IgD-negative memory B cell (primary cell): ENCODE measurements around the gene KLK7. TPM values are rescaled to one million over a fixed set of nuclear protein-coding genes. Genes with fewer than 3 reads are reported as not detected.
A peak's percentile ranks its signal among the peaks of the same experiment; 100 is the strongest.
"Not testable (repeated sequence)": the region's sequence is repeated elsewhere in the genome, so short reads cannot be mapped to it uniquely, and the experiment has no call there.

Experiments
- H3K27ac Mint-ChIP-seq, 3 donors: one replicate each; pipeline ENCODE4 v1.8.0; 2020 to 2022; ENCODE audit warnings: mild to moderate bottlenecking in 3 of 3, mixed read lengths in 3 of 3, moderate library complexity in 1 of 3
- H3K27me3 Mint-ChIP-seq: one replicate; pipeline ENCODE4 v1.8.0; 2021; ENCODE audit warnings: mixed read lengths
- H3K36me3 Mint-ChIP-seq: one replicate; pipeline ENCODE4 v1.8.0; 2020; ENCODE audit warnings: mild to moderate bottlenecking, mixed read lengths
- H3K4me1 Mint-ChIP-seq, 3 donors: one replicate each; pipeline ENCODE4 v1.8.0; 2020 to 2022; ENCODE audit warnings: mixed read lengths in 3 of 3, mild to moderate bottlenecking in 1 of 3
- H3K4me3 Mint-ChIP-seq, 4 donors: one replicate each; pipeline ENCODE4 v1.8.0; 2020 to 2022; ENCODE audit warnings: mild to moderate bottlenecking in 4 of 4, mixed read lengths in 4 of 4, moderate library complexity in 3 of 4
- H3K9me3 Mint-ChIP-seq, 3 donors: one replicate each; pipeline ENCODE4 v1.8.0; 2020 to 2021; ENCODE audit warnings: mixed read lengths in 3 of 3, mild to moderate bottlenecking in 1 of 3
- polyA plus RNA-seq: library from polyadenylated mRNA; unstranded; fragments of 300-500 nt; fragmentation: Illumina TruSeq; gene quantifications from one replicate; pipeline ENCODE4 v1.2.3, GENCODE V29; 2021

The KLK7 gene
- polyA plus RNA-seq, 1 donor from 2014 or later: not detected

DNA sequence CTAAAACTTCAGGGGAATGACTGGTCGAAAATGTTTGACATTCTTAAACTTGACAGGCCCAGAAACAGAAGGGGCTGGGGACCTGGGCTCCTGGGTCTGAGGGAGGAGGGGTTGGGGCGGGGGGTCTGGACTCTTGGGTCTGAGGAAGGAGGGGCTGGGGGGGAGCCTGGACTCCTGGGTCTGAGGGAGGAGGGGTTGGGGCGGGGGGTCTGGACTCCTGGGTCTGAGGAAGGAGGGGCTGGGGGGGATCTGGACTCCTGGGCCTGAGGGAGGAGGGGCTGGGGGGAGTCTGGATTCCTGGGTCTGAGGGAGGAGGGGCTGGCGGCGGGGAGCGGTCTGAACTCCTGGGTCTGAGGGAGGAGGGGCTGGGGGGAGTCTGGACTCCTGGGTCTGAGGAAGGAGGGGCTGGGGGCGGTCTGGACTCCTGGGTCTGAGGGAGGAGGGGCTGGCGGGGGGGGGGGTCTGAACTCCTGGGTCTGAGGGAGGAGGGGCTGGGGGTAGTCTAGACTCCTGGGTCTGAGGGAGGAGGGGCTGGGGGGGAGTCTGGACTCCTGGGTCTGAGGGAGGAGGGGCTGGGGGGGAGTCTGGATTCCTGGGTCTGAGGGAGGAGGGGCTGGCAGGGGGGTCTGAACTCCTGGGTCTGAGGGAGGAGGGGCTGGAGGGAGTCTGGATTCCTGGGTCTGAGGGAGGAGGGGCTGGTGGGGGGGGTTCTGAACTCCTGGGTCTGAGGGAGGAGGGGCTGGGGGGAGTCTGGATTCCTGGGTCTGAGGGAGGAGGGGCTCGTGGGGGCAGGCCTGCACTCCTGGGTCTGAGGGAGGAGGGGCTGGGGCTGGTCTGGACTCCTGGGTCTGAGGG lies 8.8 kb downstream of the KLK7 start:
- H3K27me3 Mint-ChIP-seq: peaks cover 38% of the 10 kb centered on the region
- H3K9me3 Mint-ChIP-seq: peaks cover 0 to 1% (median 0%) of the 10 kb centered on the region in 3 donors
- H3K27ac Mint-ChIP-seq: no peak overlapping the region
- H3K36me3 Mint-ChIP-seq: no peaks in the 10 kb centered on the region
- H3K4me1 Mint-ChIP-seq: peaks cover 0 to 2% (median 0%) of the 10 kb centered on the region in 3 donors
- no peak overlapping the region for H3K4me3 Mint-ChIP-seq

DNA sequence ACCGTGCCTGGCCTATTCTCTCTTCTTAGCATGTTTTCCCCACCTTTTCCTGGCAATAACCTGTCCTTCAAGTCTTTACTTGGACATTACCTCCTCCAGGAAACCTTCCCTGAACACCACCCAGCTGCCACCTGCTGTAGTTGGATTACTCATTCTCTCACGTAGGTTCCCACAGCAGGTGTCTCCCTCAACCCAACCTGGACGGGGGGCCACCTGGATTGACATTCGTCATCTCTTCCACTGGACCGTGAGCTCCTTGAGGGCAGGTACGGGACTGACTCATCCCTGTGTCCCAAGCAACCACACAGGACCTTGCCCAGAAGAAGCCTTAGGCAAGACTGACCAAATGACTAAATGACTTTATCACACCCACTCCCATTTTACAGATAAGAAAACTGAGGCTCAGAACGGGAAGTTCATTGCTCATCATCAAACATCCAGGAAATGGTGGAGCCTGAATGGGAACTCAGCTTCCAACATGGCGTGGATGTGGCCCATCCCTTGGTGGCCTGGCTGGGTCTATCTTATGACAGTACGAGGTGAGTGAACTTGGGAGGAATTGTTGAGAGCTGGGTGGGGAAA lies 10.8 kb downstream of the KLK7 start:
- Mint-ChIP-seq H3K4me1 (peaks cover 0 to 2% (median 0%) of the 10 kb centered on the region in 3 donors), H3K27ac (no peak overlapping the region), H3K4me3 (peak overlapping the region in 1 of 4 donors; percentile 25), H3K9me3 (peaks cover 0 to 1% (median 0%) of the 10 kb centered on the region in 3 donors), H3K36me3 (no peaks in the 10 kb centered on the region), H3K27me3 (peaks cover 36% of the 10 kb centered on the region)

DNA sequence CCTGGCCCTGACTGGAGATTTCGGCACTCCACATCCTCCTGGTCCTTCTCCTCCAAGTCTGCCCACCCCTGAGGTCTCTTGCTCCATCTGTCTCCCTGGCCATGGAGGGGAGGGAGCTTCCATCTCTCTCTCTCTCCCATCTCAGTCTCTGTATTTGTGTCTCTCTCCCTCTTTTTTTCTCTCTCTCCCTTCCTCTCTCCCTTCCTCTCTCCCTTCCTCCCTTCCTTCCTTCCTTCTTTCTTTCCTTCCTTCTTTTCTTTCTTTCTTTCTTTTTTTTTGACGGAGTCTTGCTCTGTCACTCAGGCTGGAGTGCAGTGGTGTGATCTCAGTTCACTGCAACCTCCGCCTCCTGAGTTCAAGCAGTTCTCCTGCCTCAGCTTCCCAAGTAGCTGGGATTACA lies 13.9 kb downstream of the KLK7 start:
- not testable (repeated sequence) for H3K27ac Mint-ChIP-seq, H3K4me1 Mint-ChIP-seq, H3K9me3 Mint-ChIP-seq, H3K36me3 Mint-ChIP-seq
- peak overlapping the region in 1 of 4 donors; percentile 17 for H3K4me3 Mint-ChIP-seq
- H3K27me3 Mint-ChIP-seq: peaks cover 27% of the 10 kb centered on the region

DNA sequence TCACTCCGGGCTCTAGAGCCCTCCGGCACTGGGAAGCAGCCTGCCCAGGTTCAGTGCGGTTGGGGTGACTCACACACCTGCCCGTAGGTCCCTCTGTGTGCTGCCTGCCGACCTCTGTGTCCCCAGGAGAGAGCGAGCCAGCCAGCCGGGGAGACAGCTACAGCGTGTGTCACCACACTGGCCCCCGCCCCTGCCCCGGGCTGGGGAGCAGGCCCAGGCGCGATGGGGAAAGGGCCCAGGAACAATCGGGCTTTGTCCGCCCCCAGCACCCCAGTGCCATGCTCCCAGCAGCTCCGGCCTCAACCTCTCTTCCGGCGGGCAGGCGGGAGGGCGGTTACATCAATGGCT lies 14.3 kb downstream of the KLK7 start, which contains the start of gene KLK6:
TSS of gene KLK6 (minus strand) at position 179 of the 348 bp plus-strand sequence. CDS start 1,487 bp downstream, outside the sequence.
- H3K4me1 Mint-ChIP-seq: no peaks in the 10 kb centered on the region
- H3K27ac Mint-ChIP-seq: no peak within 1 kb of the TSS

DNA sequence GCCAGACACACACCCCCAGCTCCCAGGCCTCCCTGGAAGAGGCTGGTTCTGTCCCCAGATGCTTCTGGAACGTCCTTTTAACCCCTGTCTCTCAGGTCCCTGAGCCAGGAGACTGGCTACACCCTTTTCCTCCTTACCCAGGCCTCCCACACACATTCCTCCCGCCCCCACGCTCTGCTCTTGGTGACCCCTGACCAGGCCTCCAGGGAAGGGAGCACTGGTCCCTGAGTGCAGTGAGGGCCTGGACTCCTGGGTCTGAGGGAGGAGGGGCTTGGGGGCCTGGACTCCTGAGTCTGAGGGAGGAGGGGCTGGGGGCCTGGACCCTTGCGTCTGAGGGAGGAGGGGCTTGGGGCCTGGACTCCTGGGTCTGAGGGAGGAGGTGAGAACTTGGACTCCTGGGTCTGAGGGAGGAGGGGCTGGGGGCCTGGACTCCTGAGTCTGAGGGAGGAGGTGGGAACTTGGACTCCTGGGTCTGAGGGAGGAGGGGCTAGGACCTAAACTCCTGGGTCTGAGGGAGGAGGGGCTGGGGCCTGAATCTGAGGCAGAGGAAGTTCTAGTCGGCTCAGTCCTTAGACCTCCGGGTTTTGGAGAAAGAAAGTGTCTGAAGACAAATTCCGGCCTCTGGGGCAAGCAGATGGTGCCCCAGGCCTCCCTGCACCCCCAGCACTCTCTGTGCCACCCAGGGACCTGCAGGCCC lies 14.9 kb downstream of the KLK7 start:
- H3K27me3 Mint-ChIP-seq: peaks cover 24% of the 10 kb centered on the region
- no peak overlapping the region for H3K27ac Mint-ChIP-seq

More for the DNA sequence above, 14.3 kb downstream of the KLK7 start, which contains the start of gene KLK6:
- H3K4me3 Mint-ChIP-seq: peak within 1 kb of the TSS in 1 of 4 donors; percentile 17
- H3K27me3 Mint-ChIP-seq: peaks cover 25% of the 10 kb centered on the region
- H3K9me3 Mint-ChIP-seq: peaks cover 0 to 1% (median 0%) of the 10 kb centered on the region in 3 donors
- no peaks in the 10 kb centered on the region for H3K36me3 Mint-ChIP-seq

DNA sequence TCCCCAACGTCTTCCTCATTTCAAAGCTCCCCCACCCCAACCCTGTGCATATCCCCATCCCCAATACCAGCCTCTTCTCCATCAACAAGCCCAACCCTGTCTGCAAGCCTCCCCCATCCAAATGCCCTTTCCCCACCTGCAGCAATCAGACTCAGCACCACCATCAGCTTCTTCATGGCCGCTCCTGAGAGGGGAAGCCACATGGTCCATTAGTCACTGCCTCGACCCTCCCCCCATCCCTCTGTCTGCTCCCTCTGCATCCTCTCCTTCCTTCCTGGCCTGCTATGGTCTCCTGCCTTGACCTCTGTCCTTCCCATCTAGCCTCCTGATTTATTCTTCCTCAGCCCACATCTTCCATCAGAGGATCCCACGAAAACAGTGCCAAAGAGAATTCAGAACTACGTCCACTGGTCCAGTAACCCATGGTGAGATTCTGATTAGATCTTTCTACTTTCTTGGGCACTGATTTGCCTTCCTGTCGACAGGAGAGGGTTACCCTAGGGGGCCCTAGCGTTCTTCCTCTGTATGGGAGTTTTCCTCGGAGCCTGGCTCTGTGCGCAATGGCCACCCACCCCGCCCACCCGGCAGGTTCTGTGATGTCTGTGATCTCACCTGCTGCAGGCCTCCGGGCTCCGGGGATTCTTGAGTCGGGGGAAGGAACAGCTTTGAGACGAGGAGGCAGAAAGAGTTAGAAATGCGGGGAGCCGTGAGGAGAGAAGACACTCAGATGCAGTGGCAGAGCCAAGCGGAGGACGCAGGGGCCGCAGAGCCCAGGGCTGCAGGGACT lies 15.6 kb downstream of the KLK7 start:
- peaks cover 3% of the 10 kb centered on the region for H3K36me3 Mint-ChIP-seq
- H3K27ac Mint-ChIP-seq: peak overlapping the region in 1 of 3 donors; percentile 53

More for the DNA sequence above, 14.9 kb downstream of the KLK7 start:
- H3K4me3 Mint-ChIP-seq: no peak overlapping the region
- H3K9me3 Mint-ChIP-seq: peaks cover 0 to 1% (median 0%) of the 10 kb centered on the region in 3 donors
- no peaks in the 10 kb centered on the region for H3K4me1 Mint-ChIP-seq
- peaks cover 2% of the 10 kb centered on the region for H3K36me3 Mint-ChIP-seq

DNA sequence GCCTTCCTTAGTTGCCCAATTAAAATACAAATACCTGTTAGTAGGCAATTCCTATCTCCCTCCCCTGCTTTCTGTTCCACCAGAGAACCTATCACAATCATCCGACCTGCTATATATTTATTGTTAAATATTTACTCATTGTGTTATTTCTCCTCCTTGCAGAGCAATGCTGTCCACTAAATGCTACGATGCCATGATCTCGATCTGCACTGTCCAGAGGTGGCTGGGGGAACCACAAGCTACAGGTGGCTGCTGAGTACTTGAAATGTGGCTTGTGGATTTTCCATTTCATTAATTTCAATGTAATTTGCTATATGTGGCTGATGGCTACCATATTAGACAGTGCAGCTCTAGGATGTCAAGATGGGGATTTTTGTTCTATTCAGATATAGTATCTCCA lies 19.5 kb downstream of the KLK7 start:
- H3K9me3 Mint-ChIP-seq: peaks cover 0 to 15% (median 8%) of the 10 kb centered on the region in 3 donors
- H3K27ac Mint-ChIP-seq: no peak overlapping the region
- peaks cover 5% of the 10 kb centered on the region for H3K27me3 Mint-ChIP-seq
- peaks cover 0 to 2% (median 0%) of the 10 kb centered on the region in 3 donors for H3K4me1 Mint-ChIP-seq
- H3K36me3 Mint-ChIP-seq: peaks cover 8% of the 10 kb centered on the region
- no peak overlapping the region for H3K4me3 Mint-ChIP-seq

More for the DNA sequence above, 15.6 kb downstream of the KLK7 start:
- H3K27me3 Mint-ChIP-seq: peaks cover 21% of the 10 kb centered on the region
- no peaks in the 10 kb centered on the region for H3K4me1 Mint-ChIP-seq
- peaks cover 0 to 1% (median 0%) of the 10 kb centered on the region in 3 donors for H3K9me3 Mint-ChIP-seq
- H3K4me3 Mint-ChIP-seq: no peak overlapping the region

DNA sequence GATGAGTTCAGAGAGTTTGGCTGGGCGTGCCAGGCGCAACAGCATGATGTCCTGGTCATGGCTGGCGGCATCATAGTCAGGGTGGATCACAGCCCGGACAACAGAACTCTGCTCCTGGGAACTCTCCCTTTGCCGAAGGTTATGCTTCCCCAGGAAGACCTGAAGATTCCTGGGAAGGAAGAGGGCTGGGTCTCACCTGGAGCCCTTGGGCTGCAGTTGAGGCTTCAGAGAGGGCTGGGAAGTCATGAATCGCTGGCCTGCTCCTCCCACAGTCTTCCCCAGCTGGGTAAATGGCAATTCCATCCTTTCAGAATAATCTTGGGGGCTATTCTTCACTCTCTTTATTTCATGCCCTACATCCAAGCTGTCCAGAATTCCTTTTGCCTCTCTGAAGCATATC lies 20.3 kb downstream of the KLK7 start:
- peaks cover 4% of the 10 kb centered on the region for H3K27me3 Mint-ChIP-seq
- H3K9me3 Mint-ChIP-seq: peaks cover 0 to 16% (median 8%) of the 10 kb centered on the region in 3 donors
- no peak overlapping the region for H3K4me3 Mint-ChIP-seq
- peaks cover 0 to 2% (median 0%) of the 10 kb centered on the region in 3 donors for H3K4me1 Mint-ChIP-seq
- peaks cover 8% of the 10 kb centered on the region for H3K36me3 Mint-ChIP-seq
- no peak overlapping the region for H3K27ac Mint-ChIP-seq

DNA sequence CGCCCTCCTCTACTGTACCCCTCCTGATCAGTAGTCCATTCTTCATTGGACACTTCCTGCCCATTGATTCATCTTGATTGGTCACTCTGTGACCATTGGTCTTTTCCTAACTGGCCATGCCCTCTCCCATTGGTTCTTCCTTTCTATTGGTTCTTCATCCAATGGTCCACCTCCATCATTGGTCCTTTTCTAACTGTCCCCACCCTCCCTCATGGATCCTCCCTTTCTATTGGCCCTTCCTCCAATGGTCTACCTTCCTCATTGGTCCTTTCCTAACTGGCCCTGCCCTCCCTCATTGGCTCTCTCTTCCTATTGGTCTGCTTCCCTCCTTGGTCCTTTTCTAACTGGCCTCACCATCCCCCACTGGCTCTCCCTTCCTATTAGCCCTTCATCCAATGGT lies 21.5 kb downstream of the KLK7 start:
- Mint-ChIP-seq H3K9me3 (peaks cover 0 to 16% (median 8%) of the 10 kb centered on the region in 3 donors), H3K4me3 (peak overlapping the region in 1 of 4 donors; percentile 42), H3K4me1 (peaks cover 0 to 2% (median 0%) of the 10 kb centered on the region in 3 donors), H3K27me3 (peaks cover 12% of the 10 kb centered on the region), H3K27ac (no peak overlapping the region), H3K36me3 (peaks cover 8% of the 10 kb centered on the region)

DNA sequence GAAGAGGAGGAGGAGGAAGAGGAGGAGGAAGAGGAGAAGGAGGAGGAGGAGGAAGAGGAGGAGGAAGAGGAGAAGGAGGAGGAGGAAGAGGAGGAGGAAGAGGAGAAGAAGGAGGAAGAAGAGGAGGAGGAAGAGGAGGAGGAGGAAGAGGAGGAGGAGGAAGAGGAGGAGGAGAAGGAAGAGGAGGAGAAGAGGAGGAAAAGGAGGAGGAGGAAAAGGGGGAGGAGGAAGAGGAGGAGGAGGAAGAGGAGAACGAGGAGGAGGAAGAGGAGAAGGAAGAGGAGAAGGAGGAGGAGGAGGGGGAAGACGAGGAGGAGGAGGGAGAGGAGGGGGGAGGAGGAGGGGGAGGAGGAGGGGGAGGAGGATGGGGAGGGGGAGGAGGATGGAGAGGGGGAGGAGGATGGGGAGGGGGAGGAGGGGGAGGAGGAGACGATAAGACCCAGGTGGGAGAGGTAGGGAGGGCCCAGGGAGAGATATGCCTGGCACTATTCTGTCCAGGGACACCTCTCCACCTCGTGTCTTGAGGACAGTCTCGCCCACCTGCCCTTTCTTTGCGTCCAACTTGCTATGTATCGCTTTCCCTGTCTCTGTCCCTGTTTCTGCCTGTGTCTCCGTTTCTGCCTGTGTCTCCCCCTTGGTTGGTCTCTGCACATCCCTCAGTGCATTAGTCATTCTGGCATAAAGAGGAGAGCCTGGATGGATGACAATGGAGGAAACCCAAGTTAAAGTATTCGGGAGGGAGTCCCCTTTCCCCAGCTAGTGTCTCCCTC lies 23.8 kb downstream of the KLK7 start:
- peaks cover 8% of the 10 kb centered on the region for H3K27me3 Mint-ChIP-seq
- peaks cover 0 to 2% (median 0%) of the 10 kb centered on the region in 3 donors for H3K4me1 Mint-ChIP-seq
- H3K27ac Mint-ChIP-seq: peak overlapping the region in 1 of 3 donors; percentile 35
- no peak overlapping the region for H3K4me3 Mint-ChIP-seq
- H3K36me3 Mint-ChIP-seq: peaks cover 8% of the 10 kb centered on the region
- H3K9me3 Mint-ChIP-seq: peaks cover 0 to 16% (median 8%) of the 10 kb centered on the region in 3 donors

DNA sequence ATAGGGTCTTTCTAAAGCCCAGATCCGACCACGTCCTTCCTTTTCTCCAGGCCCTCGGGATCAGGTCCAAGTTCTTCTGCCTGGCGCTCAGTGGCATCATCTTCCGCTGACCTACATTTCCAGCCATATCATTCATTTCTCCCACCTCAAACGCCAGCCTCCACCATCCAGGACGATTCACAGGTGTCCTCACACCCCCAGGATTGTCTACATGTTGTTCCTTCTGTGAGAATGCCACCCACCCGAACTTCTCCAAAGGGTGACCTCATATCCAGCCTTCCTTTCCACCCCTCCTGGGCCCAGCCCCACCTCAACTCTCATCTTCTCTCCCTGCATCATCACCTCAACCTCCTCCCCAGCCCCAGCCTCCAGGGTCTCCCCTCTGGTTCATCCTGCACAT lies 26.1 kb downstream of the KLK7 start:
- peaks cover 0 to 2% (median 0%) of the 10 kb centered on the region in 3 donors for H3K4me1 Mint-ChIP-seq
- H3K4me3 Mint-ChIP-seq: no peak overlapping the region
- peaks cover 5% of the 10 kb centered on the region for H3K36me3 Mint-ChIP-seq
- peaks cover 0 to 13% (median 8%) of the 10 kb centered on the region in 3 donors for H3K9me3 Mint-ChIP-seq
- H3K27me3 Mint-ChIP-seq: peaks cover 8% of the 10 kb centered on the region
- no peak overlapping the region for H3K27ac Mint-ChIP-seq

DNA sequence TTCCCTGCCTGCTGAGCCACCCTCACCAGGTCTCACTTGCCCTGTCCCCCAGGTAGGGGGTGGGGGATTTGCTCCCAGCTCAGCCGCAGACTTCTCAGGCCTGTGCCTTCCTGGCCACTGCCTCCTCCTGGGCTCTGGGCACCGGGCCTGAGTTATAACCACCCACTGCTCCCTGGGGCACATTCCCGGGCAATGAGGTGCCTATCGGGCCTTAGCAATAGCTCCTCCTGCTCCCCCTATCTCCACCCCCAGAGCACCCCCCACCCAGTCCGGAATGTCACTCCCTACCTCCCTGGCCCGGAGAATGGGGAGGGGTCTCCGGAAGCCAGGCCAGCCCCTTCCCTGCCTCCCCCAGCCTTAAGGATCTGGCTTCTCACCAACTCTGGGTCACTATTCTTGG lies 30.8 kb downstream of the KLK7 start, which contains the start of gene KLK5:
TSS of gene KLK5 (minus strand) at position 129 of the 400 bp plus-strand sequence. CDS start 381 bp downstream, outside the sequence.
- Mint-ChIP-seq H3K36me3 (no peaks in the 10 kb centered on the region), H3K27me3 (peaks cover 5% of the 10 kb centered on the region), H3K27ac (no peak within 1 kb of the TSS), H3K4me1 (no peaks in the 10 kb centered on the region), H3K9me3 (peaks cover 0 to 6% (median 1%) of the 10 kb centered on the region in 3 donors), H3K4me3 (no peak within 1 kb of the TSS)

DNA sequence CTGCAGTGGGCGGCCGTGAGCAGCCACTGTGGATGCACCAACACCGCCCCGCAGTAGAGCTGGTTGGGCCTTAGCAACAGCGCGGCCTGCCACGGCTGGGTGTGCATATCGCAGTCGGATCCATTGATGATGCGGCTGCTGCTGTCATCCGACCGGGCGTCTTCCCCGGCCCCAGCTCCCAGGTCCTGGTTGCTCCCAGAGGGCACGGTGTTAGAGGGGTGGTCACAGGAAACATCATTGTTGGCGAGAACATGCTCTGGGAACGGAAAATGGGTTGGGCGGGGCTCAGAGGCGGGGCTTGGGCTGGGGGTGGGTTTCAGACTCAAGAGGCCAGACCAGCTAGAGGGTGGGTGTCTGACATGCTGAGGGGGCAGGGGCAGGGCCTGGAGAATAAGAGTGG lies 33.9 kb downstream of the KLK7 start:
- Mint-ChIP-seq H3K9me3 (peaks cover 0 to 14% (median 1%) of the 10 kb centered on the region in 3 donors), H3K27me3 (peaks cover 1% of the 10 kb centered on the region), H3K27ac (no peak overlapping the region), H3K36me3 (no peaks in the 10 kb centered on the region), H3K4me3 (no peak overlapping the region), H3K4me1 (no peaks in the 10 kb centered on the region)
